H9 (cell line): Measurements from ENCODE around the gene GPR68. TPM values are rescaled to one million over a fixed set of nuclear protein-coding genes. Genes with fewer than 3 reads are reported as not detected.

Experiments
- DNase-seq: peaks from one replicate; pipeline ENCODE4 v3.0.0-alpha.2; 2017
- H2AFZ ChIP-seq: one replicate; pipeline ENCODE4 v1.6.1; 2013; ENCODE audit warnings: mild to moderate bottlenecking, low read length, control low read depth, moderate library complexity
- H2AK5ac ChIP-seq: 2 replicates; pipeline ENCODE4 v1.6.1; 2013; ENCODE audit warnings: low read length, control low read depth, mixed read lengths; ENCODE audit not compliant: insufficient read length
- H2BK120ac ChIP-seq: one replicate; pipeline ENCODE4 v1.6.1; 2013; ENCODE audit warnings: low read depth, mild to moderate bottlenecking, low read length, control low read depth, inconsistent platforms; ENCODE audit not compliant: poor library complexity, severe bottlenecking
- H2BK12ac ChIP-seq: 2 replicates; pipeline ENCODE4 v1.6.1; 2013; ENCODE audit warnings: low read length, control low read depth, mixed read lengths, low read depth; ENCODE audit not compliant: insufficient read length
- H2BK15ac ChIP-seq: 2 replicates; pipeline ENCODE4 v1.6.1; 2013; ENCODE audit warnings: low read depth, low read length, control low read depth
- H2BK20ac ChIP-seq: one replicate; pipeline ENCODE4 v1.6.1; 2013; ENCODE audit warnings: low read depth, mild to moderate bottlenecking, low read length, control low read depth, inconsistent platforms; ENCODE audit not compliant: poor library complexity, severe bottlenecking
- H2BK5ac ChIP-seq: 2 replicates; pipeline ENCODE4 v1.6.1; 2013; ENCODE audit warnings: low read length, control low read depth, mixed read lengths; ENCODE audit not compliant: insufficient read length
- H3K14ac ChIP-seq: 2 replicates; pipeline ENCODE4 v1.6.1; 2013; ENCODE audit warnings: low read length, control low read depth; ENCODE audit not compliant: insufficient read depth
- H3K18ac ChIP-seq: 2 replicates; pipeline ENCODE4 v1.6.1; 2013; ENCODE audit warnings: low read depth, mild to moderate bottlenecking, mixed read lengths, low read length, control low read depth; ENCODE audit not compliant: insufficient read length
- H3K23ac ChIP-seq: 2 replicates; pipeline ENCODE4 v1.6.1; 2013; ENCODE audit warnings: low read length, control low read depth, mixed read lengths, low read depth; ENCODE audit not compliant: insufficient read length
- H3K23me2 ChIP-seq: 2 replicates; pipeline ENCODE4 v1.6.1; 2013; ENCODE audit warnings: low read depth, mild to moderate bottlenecking, mixed read lengths, low read length, control low read depth; ENCODE audit not compliant: insufficient read length, poor library complexity, severe bottlenecking
- H3K27ac ChIP-seq: 2 replicates; pipeline ENCODE4 v1.5.1; 2013; ENCODE audit warnings: low read length, control low read depth, mixed read lengths, low read depth; ENCODE audit not compliant: insufficient read length
- H3K27me3 ChIP-seq: 2 replicates; pipeline ENCODE4 v1.6.1; 2013; ENCODE audit warnings: low read length, control low read depth, inconsistent platforms; ENCODE audit not compliant: insufficient read depth
- H3K4ac ChIP-seq: 2 replicates; pipeline ENCODE4 v1.6.1; 2013; ENCODE audit warnings: low read depth, mild to moderate bottlenecking, control low read depth, inconsistent platforms, low read length, moderate library complexity
- H3K4me1 ChIP-seq: 2 replicates; pipeline ENCODE4 v1.6.1; 2013; ENCODE audit warnings: low read length, control low read depth, inconsistent platforms; ENCODE audit not compliant: insufficient read depth
- H3K4me2 ChIP-seq: 2 replicates; pipeline ENCODE4 v1.6.1; 2013; ENCODE audit warnings: low read length, control low read depth, mixed read lengths; ENCODE audit not compliant: insufficient read length, insufficient read depth
- H3K56ac ChIP-seq: 2 replicates; pipeline ENCODE4 v1.6.1; 2013; ENCODE audit warnings: low read depth, mild to moderate bottlenecking, mixed read lengths, low read length, control low read depth; ENCODE audit not compliant: insufficient read length
- H3K79me1 ChIP-seq: 2 replicates; pipeline ENCODE4 v1.6.1; 2013; ENCODE audit warnings: low read depth, mild to moderate bottlenecking, moderate library complexity, low read length, control low read depth, inconsistent platforms; ENCODE audit not compliant: insufficient read depth, poor library complexity, severe bottlenecking
- H3K79me2 ChIP-seq: 2 replicates; pipeline ENCODE4 v1.6.1; 2013; ENCODE audit warnings: low read length, control low read depth, inconsistent platforms; ENCODE audit not compliant: insufficient read depth
- H3K9ac ChIP-seq: 2 replicates; pipeline ENCODE4 v1.6.1; 2013; ENCODE audit warnings: low read length, control low read depth, mixed read lengths; ENCODE audit not compliant: insufficient read length; ENCODE audit errors: extremely low read depth
- H3K9me3 ChIP-seq: one replicate; pipeline ENCODE4 v1.6.1; 2013; ENCODE audit warnings: low read depth, low read length, inconsistent platforms; ENCODE audit not compliant: control insufficient read depth
- H3T11ph ChIP-seq: one replicate; pipeline ENCODE4 v1.6.1; 2013; ENCODE audit warnings: mild to moderate bottlenecking, low read length, control low read depth, inconsistent platforms
- H4K20me1 ChIP-seq: one replicate; pipeline ENCODE4 v1.6.1; 2013; ENCODE audit not compliant: control insufficient read depth, insufficient read length, insufficient read depth
- H4K5ac ChIP-seq: 2 replicates; pipeline ENCODE4 v1.6.1; 2013; ENCODE audit warnings: low read depth, mild to moderate bottlenecking, mixed read lengths, low read length, control low read depth; ENCODE audit not compliant: insufficient read length
- H4K8ac ChIP-seq: replicated peaks from 2 replicates; pipeline ENCODE4 v1.6.1; 2013; ENCODE audit warnings: low read length, control low read depth, mixed read lengths, low read depth; ENCODE audit not compliant: insufficient read length
- H4K91ac ChIP-seq: 2 replicates; pipeline ENCODE4 v1.6.1; 2013; ENCODE audit warnings: low read depth, mild to moderate bottlenecking, moderate library complexity, mixed read lengths, low read length, control low read depth; ENCODE audit not compliant: insufficient read length
- H3K27ac Mint-ChIP-seq, 3 experiments: 2 replicates in 2 of 3; 3 replicates in 1 of 3; pipeline ENCODE4 v1.8.0; 2020 to 2021; ENCODE audit warnings: mixed read lengths in 3 of 3, mild to moderate bottlenecking in 1 of 3, moderate library complexity in 1 of 3
- H3K27me3 Mint-ChIP-seq: 2 replicates; pipeline ENCODE4 v1.8.0; 2021; ENCODE audit warnings: low read depth, mild to moderate bottlenecking, moderate library complexity, mixed read lengths
- H3K36me3 Mint-ChIP-seq, 3 experiments: 2 replicates in 2 of 3; 3 replicates in 1 of 3; pipeline ENCODE4 v1.8.0; 2020 to 2021; ENCODE audit warnings: low read depth in 3 of 3, mixed read lengths in 3 of 3; ENCODE audit not compliant: insufficient read depth in 1 of 3
- H3K4me1 Mint-ChIP-seq, 2 experiments: 2 replicates each; pipeline ENCODE4 v1.8.0; 2020; ENCODE audit warnings: mixed read lengths in 2 of 2
- H3K4me3 Mint-ChIP-seq, 2 experiments: 2 replicates in 1 of 2; 3 replicates in 1 of 2; pipeline ENCODE4 v1.8.0; 2020 to 2021; ENCODE audit warnings: mild to moderate bottlenecking in 2 of 2, mixed read lengths in 2 of 2, moderate library complexity in 1 of 2
- H3K9me3 Mint-ChIP-seq, 2 experiments: 2 replicates in 1 of 2; 3 replicates in 1 of 2; pipeline ENCODE4 v1.8.0; 2020; ENCODE audit warnings: mild to moderate bottlenecking in 2 of 2, mixed read lengths in 2 of 2, moderate library complexity in 1 of 2
- CTCF ChIP-seq: fragments of 200-600 bp; sonication (generic); conservative IDR thresholded peaks from 3 replicates; pipeline ENCODE4 v1.8.0; 2021; ENCODE audit warnings: antibody characterized with exemption, mild to moderate bottlenecking
- WGBS: extraction: QIAGEN DNeasy Blood & Tissue Kit; methylation state at CpG from one replicate; pipeline ENCODE4 v1.1.7; 2013; ENCODE audit warnings: missing lambda C conversion rate, low lambda C conversion rate, mixed read lengths; ENCODE audit not compliant: insufficient read length; ENCODE audit errors: extremely low coverage; 5-methylcytosine and 5-hydroxymethylcytosine counted together
- total RNA-seq: library from RNA; stranded (reverse); gene quantifications from 2 replicates; pipeline ENCODE4 v1.2.1, GENCODE V29; 2021

Gene GPR68
- total RNA-seq, 1 experiment from 2014 or later = 0.33 TPM

DNA sequence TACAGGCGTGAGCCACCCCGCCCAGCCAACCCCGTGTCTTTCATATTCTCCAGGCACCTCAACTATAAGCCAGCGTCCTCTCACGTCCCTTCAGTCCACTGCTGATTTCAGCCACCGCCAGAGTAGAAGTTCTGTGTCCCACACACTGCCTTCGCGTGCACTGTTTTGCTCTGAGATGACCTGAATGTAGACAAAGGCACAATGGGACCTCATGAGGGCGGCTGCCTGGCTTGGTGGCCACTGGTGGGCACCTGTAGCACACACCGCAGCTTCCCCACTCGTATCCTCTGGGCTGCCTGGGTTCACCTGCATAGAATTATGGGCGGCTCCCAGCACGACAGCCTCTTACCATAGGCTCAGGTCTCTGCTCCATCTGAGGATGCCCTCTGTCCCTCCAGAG, 57.2 kb downstream of the GPR68 start:
- no peak for DNase-seq
- H3K27ac ChIP-seq = no peak overlapping the region
- Mint-ChIP-seq H3K27me3 (no peaks in the 10 kb centered on the region), H3K4me3 (no peak overlapping the region), H3K9me3 (no peaks in the 10 kb centered on the region), H3K36me3 (peaks cover 7 to 26% (median 21%) of the 10 kb centered on the region in 3 experiments; a peak in 6 of 7 replicates), H3K4me1 (no peaks in the 10 kb centered on the region), H3K27ac (no peak overlapping the region; a peak in 1 of 7 replicates)
- H2AK5ac ChIP-seq = no peak overlapping the region
- H3K56ac ChIP-seq = no peak overlapping the region
- H3K4me1 ChIP-seq = no peaks in the 10 kb centered on the region
- no peak overlapping the region for H2BK120ac ChIP-seq
- no peak overlapping the region for H2BK15ac ChIP-seq
- WGBS = no CpG with 5 or more reads among the region's 13 CpGs
- H3K18ac ChIP-seq = no peak overlapping the region
- H2BK12ac ChIP-seq = no peak overlapping the region
- no peaks in the 10 kb centered on the region for H3K27me3 ChIP-seq
- H4K8ac ChIP-seq = no peak overlapping the region
- no peak overlapping the region; the same call in 1 of the 2 replicates for H3K14ac ChIP-seq
- TF ChIP-seq CTCF = no peak
- H3K4ac ChIP-seq = no peak overlapping the region
- no peak overlapping the region for H4K91ac ChIP-seq
- no peaks in the 10 kb centered on the region for H3K79me1 ChIP-seq
- H4K5ac ChIP-seq = no peak overlapping the region
- no peak overlapping the region for H2AFZ ChIP-seq
- no peak overlapping the region for H3K9ac ChIP-seq
- no peak overlapping the region for H3K23ac ChIP-seq
- H2BK5ac ChIP-seq = no peak overlapping the region
- no peak overlapping the region for H2BK20ac ChIP-seq
- H3K4me2 ChIP-seq = no peak overlapping the region
- no peaks in the 10 kb centered on the region for H3K9me3 ChIP-seq
- no peaks in the 10 kb centered on the region for H4K20me1 ChIP-seq
- no peaks in the 10 kb centered on the region for H3K23me2 ChIP-seq
- no peaks in the 10 kb centered on the region for H3K79me2 ChIP-seq
- H3T11ph ChIP-seq = no peak overlapping the region
